Activated T-helper 2 cell treated with anti-CD3 and anti-CD28 coated beads, Interferon-gamma antibody, Interleukin-2, Interleukin-4, amounts not matched to agents 10 μg/mL and 5 μg/mL and 100 μg/mL, durations not matched to agents 14 hours and 24 hours and 36 hours (primary cell): ENCODE results near the gene TBC1D30. TPM values are rescaled to one million over a fixed set of nuclear protein-coding genes. Genes with fewer than 3 reads are reported as not detected.

Experiments
- DNase-seq: peaks from one replicate; pipeline ENCODE4 v3.0.0; 2021; ENCODE audit warnings: low spot score
- H3K27ac Mint-ChIP-seq: one replicate; pipeline ENCODE4 v1.8.0; 2021; ENCODE audit warnings: mixed read lengths
- H3K27me3 Mint-ChIP-seq: one replicate; pipeline ENCODE4 v1.8.0; 2021; ENCODE audit warnings: low read depth, mixed read lengths
- H3K36me3 Mint-ChIP-seq: one replicate; pipeline ENCODE4 v1.8.0; 2021; ENCODE audit warnings: low read depth, mixed read lengths
- H3K4me1 Mint-ChIP-seq: one replicate; pipeline ENCODE4 v1.8.0; 2021; ENCODE audit warnings: low read depth, mixed read lengths
- H3K4me3 Mint-ChIP-seq: one replicate; pipeline ENCODE4 v1.8.0; 2021; ENCODE audit warnings: low read depth, mild to moderate bottlenecking, moderate library complexity, mixed read lengths
- H3K9me3 Mint-ChIP-seq: one replicate; pipeline ENCODE4 v1.8.0; 2021; ENCODE audit warnings: mixed read lengths
- intact Hi-C: fragments of 100-400 bp; cut with micrococcal nuclease; formaldehyde crosslinking; loops from one replicate; pipeline ENCODE4 v1.15.1; 2023
- total RNA-seq: library from RNA; stranded (reverse); gene quantifications from 2 replicates; pipeline ENCODE4 v1.2.3, GENCODE V29; 2022

Gene TBC1D30
- total RNA-seq, 1 donor from 2014 or later: 0.84 TPM

GRCh38 chr12:64911081-64911480 lies 86.6 kb downstream of the TBC1D30 start:
- DNase-seq: no peak
- H3K27ac Mint-ChIP-seq: no peak overlapping the region
- no peaks in the 10 kb centered on the region for H3K9me3 Mint-ChIP-seq
- peaks cover 14% of the 10 kb centered on the region for H3K27me3 Mint-ChIP-seq
- no peaks in the 10 kb centered on the region for H3K4me1 Mint-ChIP-seq
- no peaks in the 10 kb centered on the region for H3K36me3 Mint-ChIP-seq
- no peak overlapping the region for H3K4me3 Mint-ChIP-seq
- intact Hi-C loops: no loop called here

- Mint-ChIP-seq H3K27ac (no peak overlapping the region), H3K4me1 (no peaks in the 10 kb centered on the region), H3K9me3 (no peaks in the 10 kb centered on the region), H3K27me3 (peaks cover 16% of the 10 kb centered on the region), H3K4me3 (no peak overlapping the region), H3K36me3 (no peaks in the 10 kb centered on the region)
- intact Hi-C loops: no loop called here
- DNase-seq: no peak
These were observed 87.5 kb downstream of the TBC1D30 start for GRCh38 chr12:64911912-64912311.

- Mint-ChIP-seq H3K27ac (no peak overlapping the region), H3K4me3 (no peak overlapping the region), H3K27me3 (peaks cover 16% of the 10 kb centered on the region), H3K36me3 (no peaks in the 10 kb centered on the region), H3K4me1 (no peaks in the 10 kb centered on the region), H3K9me3 (no peaks in the 10 kb centered on the region)
- DNase-seq: no peak
- intact Hi-C loops: no loop called here
These were observed 88.2 kb downstream of the TBC1D30 start for GRCh38 chr12:64912516-64913255.

GRCh38 chr12:64915242-64915641 lies 90.8 kb downstream of the TBC1D30 start:
- H3K4me3 Mint-ChIP-seq: no peak overlapping the region
- DNase-seq: no peak
- H3K36me3 Mint-ChIP-seq: no peaks in the 10 kb centered on the region
- H3K27me3 Mint-ChIP-seq: peaks cover 20% of the 10 kb centered on the region
- no peak overlapping the region for H3K27ac Mint-ChIP-seq
- intact Hi-C loops: no loop called here
- no peaks in the 10 kb centered on the region for H3K4me1 Mint-ChIP-seq
- no peaks in the 10 kb centered on the region for H3K9me3 Mint-ChIP-seq

GRCh38 chr12:64916411-64917261 lies 92.2 kb downstream of the TBC1D30 start:
- intact Hi-C loops: no loop called here
- H3K9me3 Mint-ChIP-seq: no peaks in the 10 kb centered on the region
- no peak overlapping the region for H3K4me3 Mint-ChIP-seq
- peaks cover 16% of the 10 kb centered on the region for H3K27me3 Mint-ChIP-seq
- DNase-seq: no peak
- H3K36me3 Mint-ChIP-seq: no peaks in the 10 kb centered on the region
- no peaks in the 10 kb centered on the region for H3K4me1 Mint-ChIP-seq
- H3K27ac Mint-ChIP-seq: no peak overlapping the region

GRCh38 chr12:64918344-64918743 lies 93.9 kb downstream of the TBC1D30 start:
- H3K4me1 Mint-ChIP-seq: no peaks in the 10 kb centered on the region
- H3K27me3 Mint-ChIP-seq: peaks cover 13% of the 10 kb centered on the region
- H3K9me3 Mint-ChIP-seq: no peaks in the 10 kb centered on the region

GRCh38 chr12:64918801-64919200 lies 94.4 kb downstream of the TBC1D30 start:
- Mint-ChIP-seq H3K4me1 (no peaks in the 10 kb centered on the region), H3K4me3 (no peak overlapping the region), H3K27me3 (peaks cover 10% of the 10 kb centered on the region), H3K9me3 (no peaks in the 10 kb centered on the region), H3K36me3 (no peaks in the 10 kb centered on the region), H3K27ac (no peak overlapping the region)
- DNase-seq: no peak
- intact Hi-C loops: no loop called here

More at GRCh38 chr12:64918344-64918743, 93.9 kb downstream of the TBC1D30 start:
- no peak overlapping the region for H3K4me3 Mint-ChIP-seq
- no peak for DNase-seq
- H3K27ac Mint-ChIP-seq: no peak overlapping the region
- intact Hi-C loops: no loop called here
- H3K36me3 Mint-ChIP-seq: no peaks in the 10 kb centered on the region

- Mint-ChIP-seq H3K4me3 (no peak overlapping the region), H3K36me3 (no peaks in the 10 kb centered on the region), H3K4me1 (no peaks in the 10 kb centered on the region), H3K27me3 (peaks cover 12% of the 10 kb centered on the region), H3K27ac (no peak overlapping the region), H3K9me3 (no peaks in the 10 kb centered on the region)
- DNase-seq: no peak
- intact Hi-C loops: no loop called here
These were observed 98.4 kb downstream of the TBC1D30 start for GRCh38 chr12:64922853-64923252.

GRCh38 chr12:64923536-64923935 lies 99.1 kb downstream of the TBC1D30 start:
- H3K27me3 Mint-ChIP-seq: peaks cover 15% of the 10 kb centered on the region
- intact Hi-C loops: no loop called here
- no peaks in the 10 kb centered on the region for H3K4me1 Mint-ChIP-seq

More at GRCh38 chr12:64923536-64923935, 99.1 kb downstream of the TBC1D30 start:
- no peaks in the 10 kb centered on the region for H3K36me3 Mint-ChIP-seq
- DNase-seq: no peak
- H3K27ac Mint-ChIP-seq: no peak overlapping the region
- no peaks in the 10 kb centered on the region for H3K9me3 Mint-ChIP-seq
- no peak overlapping the region for H3K4me3 Mint-ChIP-seq

Other genes with a start within 250 kb of the TBC1D30 start
- 35.7 and 35.8 TPM in 2 replicates for gene RASSF3, start 214.2 kb upstream of the TBC1D30 start, total RNA-seq
- 33.9 and 38.2 TPM in 2 replicates for gene GNS, start 65.2 kb upstream of the TBC1D30 start, total RNA-seq